ENCODE measurements around the gene TLK2.
"Not testable (repeated sequence)": the region's sequence is repeated elsewhere in the genome, so short reads cannot be mapped to it uniquely, and the experiment has no call there.

The TLK2 gene

GRCh38 chr17:62478424-62478879 is at the start of gene TLK2:
TLK2 (plus strand) TSS chr17:62478825; CDS start chr17:62481126, 2,301 bp downstream.
- peak; percentile 86 for DNase-seq

GRCh38 chr17:62435251-62435650 is 43.4 kb upstream of the TLK2 start:
- not testable (repeated sequence) for DNase-seq

GRCh38 chr17:62441181-62441580 is 37.4 kb upstream of the TLK2 start:
- DNase-seq = not testable (repeated sequence)

- no peak for DNase-seq
These were observed 34.6 kb upstream of the TLK2 start for GRCh38 chr17:62444063-62444462.

GRCh38 chr17:62445791-62446190 is 32.8 kb upstream of the TLK2 start:
- not testable (repeated sequence) for DNase-seq

- not testable (repeated sequence) for DNase-seq
These were observed 26.4 kb upstream of the TLK2 start for GRCh38 chr17:62452195-62452594.

- not testable (repeated sequence) for DNase-seq
These were observed 25.6 kb upstream of the TLK2 start for GRCh38 chr17:62453041-62453440.

- not testable (repeated sequence) for DNase-seq
These were observed 25.0 kb upstream of the TLK2 start for GRCh38 chr17:62453656-62454055.

- DNase-seq = not testable (repeated sequence)
These were observed 24.5 kb upstream of the TLK2 start for GRCh38 chr17:62454111-62454510.

GRCh38 chr17:62456016-62456415 is 22.6 kb upstream of the TLK2 start:
- DNase-seq = no peak

GRCh38 chr17:62458483-62458882 is 20.1 kb upstream of the TLK2 start:
- not testable (repeated sequence) for DNase-seq

- DNase-seq = not testable (repeated sequence)
These were observed 14.2 kb upstream of the TLK2 start for GRCh38 chr17:62464422-62464821.

GRCh38 chr17:62465271-62465670 is 13.4 kb upstream of the TLK2 start:
- not testable (repeated sequence) for DNase-seq

GRCh38 chr17:62470666-62471379 is 7.8 kb upstream of the TLK2 start:
- DNase-seq = peak; percentile 75

- DNase-seq = not testable (repeated sequence)
These were observed 7.2 kb upstream of the TLK2 start for GRCh38 chr17:62471380-62471880.

GRCh38 chr17:62473030-62473982 is 5.3 kb upstream of the TLK2 start:
- DNase-seq = not testable (repeated sequence)

- not testable (repeated sequence) for DNase-seq
These were observed 1.5 kb upstream of the TLK2 start for GRCh38 chr17:62477111-62477510.

GRCh38 chr17:62477718-62478408 is 762 bp upstream of the TLK2 start:
- DNase-seq = peak; percentile 12

- DNase-seq = not testable (repeated sequence)
These were observed 434 bp downstream of the TLK2 start for GRCh38 chr17:62478880-62479638.

GRCh38 chr17:62479639-62480258 is 1.1 kb downstream of the TLK2 start:
- DNase-seq = peak; percentile 12

- DNase-seq = not testable (repeated sequence)
These were observed 3.9 kb downstream of the TLK2 start for GRCh38 chr17:62482553-62482952.

Measured in fibroblast of skin of right biceps (primary cell).